GM19438 (cell line): Measurements from ENCODE around the gene SMG6.
A peak's percentile ranks its signal among the peaks of the same experiment; 100 is the strongest.

ENCODE experiments used
- ATAC-seq: cut with Tn5 transposase; IDR thresholded peaks from one replicate; pipeline ENCODE4 v1.9.1; 2021; ENCODE audit warnings: low read depth; ENCODE audit not compliant: unreplicated experiment

The SMG6 gene

DNA sequence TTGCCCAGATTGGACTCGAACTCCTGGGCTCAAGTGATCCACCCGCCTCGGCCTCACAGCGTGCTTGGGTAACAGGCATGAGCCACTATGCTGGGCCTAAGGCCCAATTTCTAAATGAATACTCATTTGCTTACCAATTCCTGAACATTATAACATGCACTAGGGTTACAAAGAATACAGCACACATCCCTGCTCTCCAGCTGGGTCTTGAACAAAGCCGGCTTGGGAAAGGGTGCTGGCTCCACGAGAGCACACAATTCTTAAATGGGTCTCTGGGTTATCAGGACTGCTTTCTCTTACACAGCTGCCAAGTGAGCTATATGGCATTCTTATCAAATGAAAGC is 190.3 kb downstream of the SMG6 start:
- ATAC-seq = no peak

DNA sequence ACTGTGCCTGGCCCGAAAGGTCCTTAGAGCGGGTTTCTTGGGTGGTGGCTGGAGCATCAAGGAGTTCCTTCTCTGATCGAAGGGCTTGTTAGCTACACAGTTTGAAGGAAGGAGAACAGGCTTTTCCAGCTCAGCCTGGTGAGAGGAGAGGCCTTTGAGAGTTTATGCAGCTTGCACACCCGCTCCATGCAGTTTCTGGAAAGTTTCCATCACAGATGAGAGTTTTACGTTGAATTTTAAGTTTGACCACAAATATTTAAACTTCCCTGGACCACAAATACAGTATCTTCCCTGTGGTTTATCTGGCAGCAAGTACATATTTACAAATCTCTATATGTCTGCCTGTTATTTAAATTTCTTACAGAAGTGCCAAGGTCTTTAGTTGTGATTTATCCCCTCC is 191.9 kb downstream of the SMG6 start:
- no peak for ATAC-seq

DNA sequence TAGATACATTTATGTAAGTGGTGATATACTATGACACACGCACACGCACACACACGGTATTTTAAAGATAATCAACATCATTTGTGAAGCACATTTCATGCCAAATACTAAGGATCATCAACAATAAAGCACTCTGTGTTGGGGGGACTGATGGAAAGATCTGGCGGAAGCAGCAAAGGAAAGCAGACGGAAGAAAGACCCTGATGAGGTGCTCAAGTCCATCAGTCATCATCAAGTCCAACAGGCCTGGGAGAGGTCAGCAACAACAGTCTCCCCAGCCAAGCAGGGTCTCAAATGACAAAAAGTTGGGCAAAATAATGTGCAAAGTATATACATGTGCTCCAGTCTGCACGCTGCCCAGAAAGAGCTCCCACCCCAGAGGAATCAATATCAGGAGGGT is 193.1 kb downstream of the SMG6 start:
- no peak for ATAC-seq

DNA sequence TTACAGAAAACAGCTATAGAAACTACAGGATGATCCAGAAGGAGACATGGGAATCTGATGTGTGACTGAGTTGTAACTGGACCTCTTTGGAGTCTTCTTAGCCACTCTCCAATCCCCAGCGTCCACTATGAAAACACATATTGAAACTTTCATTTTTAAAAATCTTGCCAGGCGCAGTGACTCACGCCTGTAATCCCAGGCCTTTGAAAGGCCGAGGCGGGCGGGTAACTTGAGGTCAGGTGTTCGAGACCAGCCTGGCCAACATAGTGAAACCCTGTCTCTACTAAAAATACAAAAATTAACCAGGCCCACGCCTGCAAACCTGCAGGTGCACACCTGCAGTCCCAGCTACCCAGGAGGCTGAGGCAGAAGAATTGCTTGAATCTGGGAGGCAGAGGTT is 195.4 kb downstream of the SMG6 start:
- ATAC-seq = no peak

DNA sequence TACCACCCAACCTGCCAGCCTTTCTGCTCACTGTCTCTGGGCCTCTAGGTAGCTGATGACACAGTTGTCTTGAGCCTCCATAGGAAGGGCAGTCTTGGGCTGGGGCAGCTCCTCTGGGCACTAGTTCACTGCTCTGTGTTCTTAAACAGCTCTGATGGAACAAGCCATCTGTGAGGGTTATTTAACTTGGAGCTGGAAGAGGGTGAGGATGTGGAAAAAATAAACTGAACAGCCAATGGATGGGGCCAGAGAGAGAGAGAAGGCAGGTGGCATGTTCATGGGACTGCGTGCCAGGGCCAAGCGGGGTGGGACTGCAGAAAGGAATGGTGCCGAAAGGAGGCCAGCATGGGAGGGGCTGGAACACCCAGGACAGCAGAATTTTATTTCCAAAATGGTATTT is 196.1 kb downstream of the SMG6 start:
- ATAC-seq = no peak

DNA sequence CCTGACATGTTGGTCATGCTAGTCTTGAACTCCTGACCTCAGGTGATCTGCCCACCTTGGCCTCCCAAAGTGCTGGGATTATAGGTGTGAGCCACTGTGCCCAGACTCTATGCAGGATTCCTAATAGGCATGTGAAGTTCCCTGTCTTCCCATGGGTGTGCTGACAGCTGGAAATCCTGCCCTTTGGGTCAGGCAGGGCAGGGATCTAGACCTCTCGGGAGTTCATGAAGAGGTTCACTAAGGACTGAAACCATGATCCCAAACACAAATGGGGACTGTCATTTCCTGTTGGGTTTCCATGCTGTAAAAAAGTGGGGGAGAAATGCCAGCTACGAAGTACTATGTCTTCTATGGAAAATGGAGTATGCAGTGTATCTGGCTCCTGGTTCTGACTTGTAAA is 196.5 kb downstream of the SMG6 start:
- ATAC-seq = no peak

DNA sequence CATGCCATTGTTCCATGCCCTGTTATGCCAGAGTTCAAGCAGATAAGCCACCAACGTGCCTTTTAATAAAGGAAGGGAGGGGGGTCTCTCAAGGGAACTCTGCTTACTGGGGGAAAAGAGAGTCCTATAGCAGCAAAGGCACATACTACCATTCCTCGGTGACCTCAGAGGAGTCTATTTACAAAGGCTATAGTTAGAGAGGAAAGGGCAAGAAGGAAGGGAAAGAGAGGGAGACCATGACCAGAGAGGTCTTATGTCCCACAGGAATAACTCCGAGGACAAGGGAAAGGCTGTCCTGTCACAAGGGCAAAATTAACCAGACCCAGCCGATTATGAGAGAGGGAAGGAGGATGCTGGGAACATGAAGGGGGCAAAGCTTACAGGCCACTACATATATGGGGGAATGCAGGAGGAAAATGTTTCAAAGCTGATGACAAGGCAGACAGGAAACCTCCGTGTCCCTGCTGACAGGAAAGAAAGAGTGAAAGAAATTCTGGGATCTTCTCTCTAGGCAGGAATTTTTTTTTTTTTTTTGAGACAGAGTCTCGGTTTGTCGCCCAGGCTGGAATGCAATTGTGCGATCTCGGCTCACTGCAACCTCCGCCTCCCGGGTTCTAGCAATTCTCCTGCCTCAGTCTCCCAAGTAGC is 197.2 kb downstream of the SMG6 start:
- no peak for ATAC-seq

DNA sequence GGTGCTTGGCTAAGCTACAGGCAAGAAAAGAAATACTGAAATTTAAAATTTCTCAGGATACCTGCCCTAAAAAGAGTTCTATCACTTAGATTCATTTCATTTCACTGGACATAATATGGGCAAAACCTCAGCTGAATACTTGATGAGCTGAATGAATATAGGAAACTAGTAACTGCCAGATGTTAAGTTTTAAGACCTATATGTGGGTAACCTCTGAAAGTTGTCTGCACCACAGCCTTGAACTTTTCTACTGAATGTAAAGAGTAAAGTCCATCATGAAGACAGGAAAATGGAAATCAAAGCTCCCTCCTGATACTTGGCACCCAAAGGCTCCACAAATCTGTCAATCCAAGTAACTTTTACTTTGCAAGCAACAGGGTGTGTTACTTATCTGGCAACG is 197.9 kb downstream of the SMG6 start:
- no peak for ATAC-seq

DNA sequence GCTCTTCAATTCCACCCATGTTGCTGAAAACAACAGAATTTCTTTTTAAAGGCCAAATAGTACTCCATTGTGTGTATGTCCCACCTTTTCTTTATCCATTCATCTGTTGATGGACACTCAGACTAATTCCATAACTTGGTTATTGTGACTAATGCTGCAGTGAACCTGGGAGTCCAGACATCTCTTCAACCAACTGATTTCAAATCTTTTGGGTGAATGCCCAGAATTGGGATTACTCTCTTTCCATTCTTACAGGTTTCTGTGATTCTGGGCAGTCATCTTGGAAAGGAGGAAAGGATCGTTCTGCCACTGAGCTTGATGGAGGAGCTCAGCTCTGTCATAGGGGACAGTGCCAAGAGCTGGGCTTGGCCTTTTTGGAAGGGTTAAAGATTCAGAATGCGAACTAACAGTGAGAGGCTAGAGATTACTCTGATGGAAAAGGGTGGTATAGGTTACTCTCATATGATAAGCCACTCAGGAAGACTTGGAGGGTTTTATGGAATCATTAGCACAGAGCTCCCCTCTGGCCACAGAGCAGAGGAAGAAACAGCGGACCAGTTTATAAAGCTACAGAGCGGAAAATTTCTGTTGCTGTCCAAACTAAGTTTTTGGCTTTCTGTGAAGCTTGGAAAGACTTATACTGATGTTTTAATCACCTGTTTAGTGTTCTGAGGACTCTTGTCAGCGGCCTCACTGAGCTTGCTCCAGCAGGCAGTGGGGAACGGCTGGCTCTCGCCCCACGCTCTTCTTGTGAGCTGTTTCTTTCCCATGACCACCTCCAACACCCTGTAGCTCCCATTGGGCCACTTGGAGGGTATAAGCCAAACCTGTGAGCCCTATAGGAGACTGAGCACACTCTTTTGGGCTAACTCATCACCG is 200.4 kb downstream of the SMG6 start:
- no peak for ATAC-seq

DNA sequence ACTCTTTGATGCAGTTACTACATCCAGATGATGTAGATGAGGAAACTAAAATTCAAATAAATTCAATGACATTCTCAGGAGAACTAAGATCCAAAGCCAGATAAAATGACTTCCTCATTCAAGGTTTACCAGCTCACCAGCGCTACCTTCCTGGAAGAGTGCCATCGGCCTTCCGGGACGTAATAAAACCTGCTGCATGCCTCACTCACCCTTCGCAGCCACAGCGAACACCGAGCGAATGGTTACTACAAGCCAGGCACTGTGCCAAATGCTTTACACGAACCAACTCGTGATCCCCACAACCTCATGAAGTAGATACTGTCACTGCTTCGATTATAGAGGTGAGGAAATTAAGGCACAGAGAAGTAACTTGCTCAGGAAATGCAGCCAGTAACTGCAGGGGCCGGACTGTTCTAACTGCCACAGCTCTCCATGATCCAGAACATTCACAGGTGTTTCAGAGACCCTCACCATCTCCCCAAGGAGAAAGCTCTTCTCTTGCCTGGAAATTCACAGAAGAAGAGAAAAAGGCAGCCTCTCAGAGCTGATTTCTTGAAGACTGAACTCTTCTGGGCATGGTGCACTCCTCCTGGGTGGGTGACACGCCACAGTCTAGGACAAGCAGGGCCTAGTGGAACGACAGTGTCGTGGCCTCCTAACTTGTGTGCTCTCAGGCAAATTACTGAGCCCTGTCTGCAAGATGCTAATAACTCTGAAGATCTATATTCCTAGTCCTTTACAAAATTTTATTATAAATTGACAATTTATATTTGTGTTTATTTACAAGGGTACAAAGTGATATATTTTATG is 201.9 kb downstream of the SMG6 start:
- no peak for ATAC-seq

DNA sequence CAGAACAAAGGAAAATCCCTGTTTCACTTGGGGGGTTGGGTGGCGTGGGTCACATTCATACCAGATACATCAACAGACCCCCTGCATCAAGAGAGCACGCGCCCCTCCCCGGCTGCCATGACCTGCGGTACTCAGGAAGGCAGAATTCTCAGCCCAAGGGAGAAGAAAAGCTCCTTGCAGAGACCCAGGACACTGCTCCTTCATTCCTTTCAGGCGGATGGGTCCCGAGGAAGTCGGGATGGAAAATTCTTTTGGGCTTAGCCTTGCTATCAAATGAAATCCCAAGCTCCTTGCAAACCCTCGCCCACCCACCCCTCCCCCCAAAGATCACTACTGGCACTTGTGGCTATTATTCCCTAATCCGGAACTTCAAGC is 208.1 kb downstream of the SMG6 start:
- ATAC-seq = no peak

DNA sequence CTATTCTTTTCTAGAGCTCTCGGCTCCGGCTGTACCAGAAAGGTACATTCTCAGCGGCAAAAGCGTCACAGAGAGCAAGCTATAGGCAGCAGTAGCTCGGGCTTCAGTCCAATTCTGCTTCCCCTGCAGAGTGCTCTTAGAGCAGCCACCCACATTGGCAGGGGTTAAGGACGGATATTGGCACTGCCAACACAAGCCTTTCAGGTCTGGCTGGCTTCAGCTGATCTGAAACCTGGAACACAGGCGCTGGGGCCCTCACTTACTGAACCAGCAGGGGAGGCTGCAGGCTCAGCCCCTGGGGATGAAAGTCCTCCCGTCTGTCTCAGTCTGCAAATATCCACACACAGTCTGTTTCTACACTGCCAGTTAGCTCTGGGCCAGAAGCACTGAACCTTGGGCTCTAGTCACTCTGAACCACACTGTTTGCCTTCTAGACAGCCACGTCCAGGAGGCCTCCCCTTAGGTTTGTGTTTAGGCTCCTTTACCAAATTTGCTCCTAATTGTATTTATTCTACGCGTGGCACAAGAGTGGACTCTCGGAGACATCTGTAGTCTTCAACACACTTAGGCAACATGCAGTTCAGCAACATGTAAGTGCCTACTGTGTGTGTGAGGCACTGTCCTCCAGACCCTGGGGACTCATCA is 208.6 kb downstream of the SMG6 start:
- no peak for ATAC-seq

DNA sequence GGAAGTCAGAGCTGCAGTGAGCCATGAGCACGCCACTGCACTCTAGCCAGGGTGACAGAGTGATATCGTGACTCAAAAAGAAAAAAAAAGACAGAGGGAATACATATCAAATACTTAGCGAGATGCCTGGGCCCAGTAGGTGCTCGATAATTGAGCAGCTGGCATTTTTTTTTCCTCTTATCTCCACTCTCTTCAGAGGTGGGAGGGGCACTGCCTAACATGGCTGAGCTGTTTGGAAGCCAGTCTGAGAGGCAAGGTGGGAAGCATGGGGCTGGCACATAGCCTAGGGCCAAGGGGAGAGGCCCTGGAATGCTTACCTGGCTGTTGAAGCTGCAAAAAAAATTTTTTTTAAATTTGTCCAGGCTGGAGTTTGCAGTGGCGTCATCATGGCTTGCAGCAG is 210.2 kb downstream of the SMG6 start:
- no peak for ATAC-seq

DNA sequence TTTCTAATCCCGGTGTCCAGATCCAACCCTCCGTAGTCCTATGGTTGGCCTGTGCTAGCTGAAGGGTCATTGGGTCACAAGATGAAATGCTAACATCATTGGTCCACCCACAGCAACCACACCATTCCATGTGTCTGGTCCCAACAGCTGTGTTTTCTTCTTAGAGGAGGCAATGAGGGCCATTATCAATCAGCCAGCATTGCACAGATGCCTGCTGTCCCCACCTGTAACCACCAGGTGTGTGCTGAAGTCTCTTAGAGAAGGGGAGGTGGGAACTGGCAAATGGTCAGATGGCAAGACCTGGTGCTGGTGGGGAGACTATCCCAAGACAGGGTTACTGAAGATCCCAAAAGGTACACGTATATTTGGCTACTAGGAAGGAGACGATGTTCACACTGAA is 211.3 kb downstream of the SMG6 start:
- no peak for ATAC-seq

DNA sequence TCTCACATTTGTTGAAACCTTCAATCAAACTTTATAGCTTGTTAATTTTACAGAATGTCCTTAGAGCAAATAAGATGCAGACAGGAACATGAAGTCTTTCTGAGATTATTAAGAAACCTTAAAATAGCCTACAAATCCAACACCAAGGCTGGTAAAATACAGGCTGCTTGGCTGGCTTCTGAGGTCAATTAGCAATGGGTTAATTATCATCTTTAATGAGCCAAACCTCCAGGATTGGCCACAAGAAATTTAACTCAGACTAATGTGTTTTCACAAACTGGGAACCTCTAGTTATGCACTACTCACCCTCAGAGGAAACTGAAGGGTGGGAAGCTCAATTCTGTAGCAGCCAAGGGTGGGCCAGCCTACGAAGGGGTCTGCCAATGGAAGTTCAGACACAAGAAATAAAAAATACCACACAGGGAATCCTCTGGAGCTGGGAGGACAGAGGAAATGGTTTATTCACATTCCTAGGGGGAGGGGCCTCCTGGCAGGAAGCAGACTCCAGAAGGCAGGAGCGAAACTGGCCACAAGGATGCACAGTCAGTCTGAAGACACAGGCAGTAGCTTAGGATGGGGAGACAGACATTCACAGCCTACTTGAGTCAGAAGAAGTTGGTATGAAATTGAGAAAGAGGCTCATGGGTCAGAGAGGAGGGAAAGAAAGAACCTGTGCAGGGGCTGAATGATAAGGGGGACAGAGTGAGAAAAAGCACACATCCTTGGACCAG is 212.6 kb downstream of the SMG6 start:
- ATAC-seq = no peak

DNA sequence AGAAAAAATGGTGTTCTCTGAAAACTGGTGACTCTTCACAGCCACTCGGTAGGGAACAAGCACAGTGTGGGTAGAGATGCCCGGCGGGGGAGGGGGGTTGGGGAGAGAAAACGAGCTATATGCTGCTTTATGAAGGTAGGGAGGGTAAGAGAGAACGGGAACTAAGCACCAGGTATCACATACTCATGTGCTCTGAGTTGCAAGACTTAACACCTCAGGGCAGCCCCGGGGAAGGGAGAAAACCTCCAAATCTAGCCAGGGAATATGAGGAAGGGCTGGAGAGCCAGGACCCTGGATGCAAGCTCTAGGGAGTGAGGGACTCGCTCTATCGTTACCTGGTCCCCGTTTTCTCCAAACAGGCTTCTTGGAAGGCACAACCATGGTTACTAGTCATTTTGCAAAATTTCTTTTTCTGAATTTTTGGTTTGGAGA is 213.4 kb downstream of the SMG6 start:
- ATAC-seq = no peak

DNA sequence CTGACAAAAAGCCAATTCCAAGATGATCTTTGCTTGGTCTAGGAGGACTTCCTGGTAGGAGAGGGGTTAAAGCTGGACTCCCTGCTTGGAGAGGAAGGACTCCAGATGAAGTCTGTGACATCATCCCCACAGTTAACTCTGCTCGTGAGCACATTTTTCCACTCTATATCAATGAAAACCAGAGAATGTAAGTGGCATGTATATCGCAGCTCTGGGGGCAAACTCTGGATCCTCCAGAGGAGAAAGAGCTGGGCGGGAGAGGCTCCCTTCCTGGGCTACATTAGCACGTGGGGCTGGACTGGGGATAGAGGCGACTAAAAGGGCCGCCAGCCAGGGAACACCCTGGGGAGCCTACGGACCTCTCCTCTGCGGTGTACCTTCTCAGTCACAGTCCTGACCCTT is 214.6 kb downstream of the SMG6 start:
- ATAC-seq = peak; percentile 33

DNA sequence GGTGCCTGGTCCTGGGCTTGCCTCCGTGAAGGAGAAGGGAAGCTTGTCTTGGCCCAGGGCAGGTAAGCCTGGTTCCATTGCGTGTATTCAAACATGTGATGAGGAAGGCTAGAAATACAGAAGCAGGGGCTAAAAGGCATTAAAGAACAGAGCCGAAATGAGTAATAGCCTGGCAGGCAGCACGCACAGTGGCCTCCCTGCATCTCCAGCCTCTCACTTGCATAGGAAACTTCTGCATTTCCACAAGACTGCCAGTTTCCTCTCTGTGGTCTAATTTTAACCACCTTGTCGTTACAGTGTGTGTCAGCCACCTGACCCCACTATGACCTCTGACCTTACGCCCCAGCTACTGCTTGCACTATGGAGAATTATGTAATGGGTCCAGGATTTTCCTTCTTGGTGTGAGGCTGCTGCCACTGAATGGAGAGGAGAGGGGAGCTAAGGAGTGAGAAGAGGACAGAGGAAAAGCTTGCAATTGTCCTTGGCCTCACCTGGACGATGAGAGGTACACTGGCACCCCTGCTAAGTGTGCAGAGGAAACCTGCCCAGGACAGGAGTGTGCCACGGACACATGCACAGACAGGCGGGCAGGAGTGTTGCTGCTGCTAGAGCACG is 215.9 kb downstream of the SMG6 start:
- ATAC-seq = no peak

DNA sequence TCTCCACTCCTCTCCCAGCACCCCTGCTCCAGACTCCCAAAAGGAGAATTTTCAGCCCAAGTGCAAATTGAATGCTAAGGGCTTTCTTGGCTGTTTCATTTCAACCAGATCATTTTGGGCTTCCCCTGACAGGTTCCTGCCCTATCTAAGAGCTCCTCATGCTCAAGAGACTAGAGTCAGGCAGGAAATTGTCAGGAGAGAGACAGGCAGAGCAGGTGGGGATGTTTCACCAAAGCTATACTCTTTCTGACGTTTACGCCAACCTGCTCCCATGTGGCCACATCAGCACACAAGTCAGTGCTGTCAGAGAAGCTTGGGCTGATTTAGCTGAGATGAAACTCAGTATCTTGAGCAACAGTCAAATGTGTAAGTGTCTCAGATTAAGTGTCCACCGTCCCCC is 217.3 kb downstream of the SMG6 start:
- ATAC-seq = no peak

DNA sequence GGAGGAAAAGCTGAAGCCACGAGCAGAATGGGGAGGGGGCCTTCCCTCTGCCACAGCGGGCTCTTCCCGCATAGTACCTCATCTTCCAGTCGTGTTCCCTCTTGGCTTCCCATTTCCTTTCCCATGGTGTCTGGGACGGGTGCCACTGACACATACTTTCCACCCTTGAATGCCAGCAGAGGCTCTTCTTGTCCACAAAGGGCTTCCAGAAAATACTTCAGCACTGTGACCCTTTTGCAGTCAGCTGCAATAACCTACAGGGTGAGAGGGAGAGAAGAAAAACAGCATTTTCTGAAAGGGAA is 218.0 kb downstream of the SMG6 start:
- no peak for ATAC-seq
